Femur (tissue), 1 donor: ENCODE measurements around the gene LTBP4.
"Not testable (repeated sequence)": the region's sequence is repeated elsewhere in the genome, so short reads cannot be mapped to it uniquely, and the experiment has no call there.

Experiments
- DNase-seq: peaks from one replicate; pipeline ENCODE4 v3.0.0-alpha.2; 2017

LTBP4 gene

DNA sequence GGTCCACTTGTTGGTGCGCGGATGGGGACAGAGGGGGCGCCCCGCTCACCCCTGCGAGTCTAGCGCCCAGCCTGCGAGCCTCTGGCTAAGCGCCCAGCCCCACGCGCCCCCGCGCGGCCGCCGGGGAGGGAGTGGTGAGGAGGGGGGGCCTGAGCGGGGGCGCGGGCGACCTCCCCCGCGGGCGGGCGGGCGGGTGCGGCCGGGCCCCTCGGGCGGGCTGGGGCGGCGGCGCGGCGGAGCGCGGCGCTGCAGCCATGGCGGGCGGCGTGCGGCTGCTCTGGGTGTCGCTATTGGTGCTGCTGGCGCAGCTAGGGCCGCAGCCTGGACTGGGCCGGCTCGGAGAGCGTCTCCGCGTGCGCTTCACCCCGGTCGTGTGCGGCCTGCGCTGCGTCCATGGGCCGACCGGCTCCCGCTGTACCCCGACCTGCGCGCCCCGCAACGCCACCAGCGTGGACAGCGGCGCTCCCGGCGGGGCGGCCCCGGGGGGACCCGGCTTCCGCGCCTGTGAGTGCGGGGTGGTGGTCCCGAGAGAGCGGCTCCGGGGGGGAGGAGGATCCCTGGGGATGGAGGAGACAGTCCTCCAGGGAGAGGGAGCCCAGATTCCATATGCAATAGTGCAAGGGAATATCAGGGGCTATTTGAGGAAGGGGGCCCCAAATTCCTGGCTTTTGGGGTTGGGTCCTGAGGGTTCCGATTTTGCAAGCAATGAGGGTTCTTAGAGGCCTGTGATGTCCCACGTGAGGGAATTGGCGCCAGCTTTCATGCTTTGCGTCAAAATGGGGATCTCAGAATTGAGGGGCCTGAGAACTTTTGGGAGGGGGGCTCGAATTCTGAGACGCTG, at the start of gene LTBP4:
LTBP4 (plus strand) TSS at position 236 of the 841 bp plus-strand sequence; CDS start at position 255, 19 bp downstream.
- DNase-seq, result peak; percentile 73

- no peak for DNase-seq
These were observed 48.3 kb upstream of the LTBP4 start for GRCh38 chr19:40552848-40553247.

DNA sequence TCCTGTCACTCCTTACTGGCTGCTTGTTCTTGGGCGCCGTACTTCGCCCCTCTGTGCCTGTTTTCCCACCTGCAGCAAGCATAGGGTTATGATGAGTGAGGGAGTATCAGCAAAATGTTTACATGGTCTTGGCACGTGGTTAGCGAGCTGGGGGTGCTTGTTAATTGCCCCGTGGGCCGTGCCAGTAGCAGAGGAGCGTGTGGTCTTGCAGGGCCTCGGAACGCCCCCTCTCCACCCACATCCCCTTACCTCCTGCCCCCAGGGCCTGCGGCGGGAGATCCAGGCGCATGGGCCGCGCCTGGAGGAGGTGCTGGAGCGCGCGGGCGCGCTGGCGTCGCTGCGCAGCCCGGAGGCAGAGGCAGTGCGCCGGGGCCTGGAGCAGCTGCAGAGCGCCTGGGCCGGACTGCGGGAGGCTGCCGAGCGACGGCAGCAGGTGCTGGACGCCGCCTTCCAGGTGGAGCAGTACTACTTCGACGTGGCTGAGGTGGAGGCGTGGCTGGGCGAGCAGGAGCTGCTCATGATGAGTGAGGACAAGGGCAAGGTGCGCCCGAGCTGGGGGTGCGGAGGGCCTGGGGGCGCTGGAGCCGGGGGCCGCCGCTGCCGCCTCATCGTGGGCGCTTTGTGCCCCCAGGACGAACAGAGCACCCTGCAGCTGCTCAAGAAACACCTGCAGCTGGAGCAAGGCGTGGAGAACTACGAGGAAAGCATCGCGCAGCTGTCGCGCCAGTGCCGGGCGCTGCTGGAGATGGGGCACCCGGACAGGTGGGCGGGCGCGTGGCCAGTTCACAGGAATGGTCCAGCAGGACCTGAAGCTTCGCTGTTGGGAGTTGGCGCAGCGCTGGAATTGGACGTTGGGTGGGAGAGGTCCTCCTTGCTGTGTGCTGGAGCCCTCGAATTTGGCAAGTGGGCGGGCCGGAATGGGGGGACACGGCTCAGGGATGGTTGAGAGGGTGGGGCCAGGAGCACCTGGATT, 47.0 kb upstream of the LTBP4 start:
- no peak for DNase-seq

DNA sequence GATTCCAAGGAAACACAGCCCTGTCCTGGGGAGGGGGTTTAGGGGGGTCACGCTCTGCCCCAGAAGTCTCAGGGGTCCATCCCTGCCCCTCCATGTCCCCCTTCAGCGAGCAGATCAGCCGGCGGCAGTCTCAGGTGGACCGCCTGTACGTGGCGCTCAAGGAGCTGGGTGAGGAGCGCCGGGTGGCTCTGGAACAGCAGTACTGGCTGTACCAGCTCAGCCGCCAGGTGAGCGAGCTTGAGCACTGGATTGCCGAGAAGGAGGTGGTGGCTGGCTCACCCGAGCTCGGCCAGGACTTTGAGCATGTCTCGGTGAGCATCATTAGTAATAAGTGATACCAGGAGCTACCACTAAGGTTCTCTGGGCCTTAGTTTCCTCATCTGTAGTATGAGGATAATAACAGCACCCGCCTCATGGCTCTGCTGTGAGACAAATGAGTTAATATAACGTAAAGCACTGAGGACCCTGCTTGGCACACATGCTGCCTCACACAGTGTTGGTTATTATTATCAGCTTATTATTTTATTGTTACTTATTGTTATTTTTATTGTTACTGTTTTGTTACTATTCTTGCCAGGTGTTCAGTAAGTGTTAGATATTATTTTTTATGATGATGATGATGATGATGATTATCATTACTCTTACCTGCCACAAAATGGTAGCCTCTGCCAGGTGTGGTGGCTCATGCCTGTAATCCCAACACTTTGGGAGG, 45.0 kb upstream of the LTBP4 start:
- DNase-seq, result no peak

- no peak for DNase-seq
These were observed 44.1 kb upstream of the LTBP4 start for GRCh38 chr19:40556953-40557530.

DNA sequence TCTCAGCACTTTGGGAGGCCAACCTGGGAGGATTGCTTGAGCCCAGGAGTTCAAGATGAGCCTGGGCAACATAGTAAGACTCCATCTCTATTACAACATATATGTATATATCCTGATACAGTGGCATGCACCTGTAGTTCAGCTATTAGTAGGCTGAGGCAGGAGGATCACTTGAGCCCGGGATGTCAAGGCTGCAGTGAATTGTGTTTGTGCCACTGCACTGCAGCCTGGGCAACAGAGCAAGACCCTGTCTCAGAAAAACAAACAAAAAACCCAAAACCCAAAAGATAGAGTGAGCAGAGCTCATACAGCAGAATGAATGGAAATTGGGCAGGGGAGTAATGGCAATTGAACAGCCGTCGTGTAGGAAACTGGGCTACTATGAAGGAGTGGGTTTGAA, 41.8 kb upstream of the LTBP4 start:
- DNase-seq, result no peak

DNA sequence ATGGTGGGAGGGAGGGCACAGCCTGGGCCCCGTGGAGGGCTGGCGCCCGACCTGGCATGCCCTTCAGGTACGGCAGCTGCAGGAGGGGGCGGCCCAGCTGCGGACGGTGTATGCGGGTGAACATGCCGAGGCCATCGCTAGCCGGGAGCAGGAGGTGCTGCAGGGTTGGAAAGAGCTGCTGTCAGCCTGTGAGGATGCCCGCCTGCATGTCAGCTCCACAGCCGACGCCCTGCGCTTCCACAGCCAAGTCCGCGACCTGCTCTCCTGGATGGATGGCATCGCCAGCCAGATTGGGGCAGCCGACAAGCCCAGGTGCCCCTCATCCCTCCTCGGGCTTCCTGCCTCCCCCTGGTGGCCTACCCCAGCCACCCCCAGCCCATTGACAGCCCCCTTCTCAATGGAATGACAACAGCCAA, 41.1 kb upstream of the LTBP4 start:
- DNase-seq, result no peak

- no peak for DNase-seq
These were observed 39.2 kb upstream of the LTBP4 start for GRCh38 chr19:40561947-40562346.

- DNase-seq, result not testable (repeated sequence)
These were observed 36.6 kb upstream of the LTBP4 start for GRCh38 chr19:40564535-40564934.

- no peak for DNase-seq
These were observed 35.8 kb upstream of the LTBP4 start for GRCh38 chr19:40565355-40565754.

DNA sequence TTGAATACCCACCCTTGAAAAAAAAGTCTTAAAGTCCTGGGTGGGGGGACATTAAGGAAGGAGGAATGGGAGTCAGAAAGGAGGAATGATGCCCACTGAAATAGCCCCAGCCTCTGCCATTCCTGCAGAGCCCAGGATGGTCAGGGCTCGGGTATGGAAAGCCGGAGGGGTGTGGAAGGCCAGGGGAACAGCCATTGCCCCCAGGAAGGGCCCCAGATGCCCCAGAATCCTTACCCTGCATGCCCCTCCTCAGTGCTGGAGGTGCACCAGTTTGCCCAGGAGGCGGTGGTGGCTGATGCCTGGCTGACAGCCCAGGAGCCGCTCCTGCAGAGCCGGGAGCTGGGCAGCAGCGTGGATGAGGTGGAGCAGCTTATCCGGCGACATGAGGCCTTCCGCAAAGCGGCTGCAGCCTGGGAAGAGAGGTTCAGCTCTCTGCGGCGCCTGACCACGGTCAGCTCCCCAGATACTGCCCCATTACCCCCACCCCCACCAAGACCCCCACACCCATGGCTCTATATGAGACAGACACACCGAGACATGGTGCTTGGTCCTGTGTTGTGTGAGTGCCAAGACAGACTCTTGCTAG, 35.2 kb upstream of the LTBP4 start:
- no peak for DNase-seq

DNA sequence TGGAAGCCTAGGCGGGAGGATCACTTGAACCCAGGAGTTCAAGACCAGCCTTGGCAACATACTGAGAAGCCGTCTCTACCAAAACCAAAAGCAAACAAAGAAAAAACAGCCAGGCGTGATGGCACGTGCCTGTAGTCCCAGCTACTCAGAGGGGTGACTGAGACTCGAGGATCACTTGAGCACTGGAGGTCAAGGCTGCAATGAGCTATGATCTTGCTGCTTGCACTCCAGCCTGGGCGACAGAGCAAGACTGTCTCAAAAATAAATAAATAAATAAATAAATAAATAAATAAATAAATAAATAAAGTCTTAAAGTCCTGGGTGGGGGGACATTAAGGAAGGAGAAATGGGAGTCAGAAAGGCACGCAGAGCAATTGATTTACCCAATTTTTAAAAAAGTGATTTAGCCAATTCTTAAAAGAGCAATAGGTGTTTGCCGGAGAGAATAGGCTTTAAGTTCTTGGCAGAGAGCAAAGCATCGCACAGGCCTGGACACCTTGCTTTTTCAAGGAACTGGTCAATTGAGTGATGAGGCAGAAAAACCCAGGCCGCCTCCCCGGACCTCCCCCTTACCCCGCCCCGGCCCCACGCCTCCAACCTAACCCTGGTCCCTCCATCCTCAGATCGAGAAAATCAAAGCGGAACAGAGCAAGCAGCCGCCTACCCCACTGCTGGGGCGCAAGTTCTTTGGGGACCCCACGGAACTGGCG, 34.0 kb upstream of the LTBP4 start:
- no peak for DNase-seq

GRCh38 chr19:40567750-40568494, 33.2 kb upstream of the LTBP4 start:
- no peak for DNase-seq

- DNase-seq, result peak; percentile 97
These were observed 30.7 kb upstream of the LTBP4 start for GRCh38 chr19:40570313-40571004.

DNA sequence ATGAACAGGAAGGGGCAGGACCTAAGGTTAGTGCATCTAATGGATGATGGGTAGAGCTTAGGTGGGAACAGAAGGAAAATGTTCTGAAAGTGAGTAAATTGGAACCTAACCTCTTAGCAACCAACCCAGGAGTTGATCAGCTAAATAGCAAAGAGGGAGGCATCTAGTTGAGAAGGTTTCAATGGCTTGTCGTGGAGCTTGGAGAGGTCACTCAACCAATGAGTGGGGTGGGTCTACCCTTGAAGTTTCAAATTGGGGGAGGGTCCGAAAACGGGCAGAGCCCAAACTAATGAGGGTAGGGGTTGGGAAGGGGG, 30.2 kb upstream of the LTBP4 start:
- no peak for DNase-seq

DNA sequence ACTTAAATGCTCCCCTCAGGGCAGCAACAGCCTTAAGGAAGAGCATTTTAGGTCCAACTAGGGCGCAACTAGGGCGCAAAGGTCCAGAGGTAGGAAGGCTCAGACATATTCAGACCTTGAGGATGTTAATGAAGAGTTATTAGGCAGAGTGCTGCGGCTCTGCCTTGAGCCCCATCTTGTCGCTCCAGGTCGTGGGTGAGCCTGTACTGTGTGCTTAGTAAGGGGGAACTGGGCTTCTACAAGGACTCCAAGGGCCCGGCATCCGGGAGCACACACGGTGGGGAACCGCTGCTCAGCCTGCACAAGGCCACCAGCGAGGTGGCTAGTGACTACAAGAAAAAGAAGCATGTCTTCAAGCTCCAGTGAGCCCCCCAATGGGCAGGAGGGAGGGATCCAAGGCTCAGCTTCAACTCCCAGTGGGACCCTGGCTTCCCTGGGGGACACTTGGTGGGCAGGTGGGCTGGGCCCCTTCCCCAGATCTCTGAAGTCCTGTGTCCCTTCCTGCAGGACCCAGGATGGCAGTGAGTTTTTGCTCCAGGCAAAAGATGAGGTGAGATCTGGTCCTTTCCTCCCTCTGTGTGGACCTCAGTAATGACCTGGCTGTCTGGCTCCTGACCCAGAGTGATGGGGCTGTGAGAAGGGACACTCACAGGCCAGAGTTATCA, 29.2 kb upstream of the LTBP4 start:
- DNase-seq, result no peak

DNA sequence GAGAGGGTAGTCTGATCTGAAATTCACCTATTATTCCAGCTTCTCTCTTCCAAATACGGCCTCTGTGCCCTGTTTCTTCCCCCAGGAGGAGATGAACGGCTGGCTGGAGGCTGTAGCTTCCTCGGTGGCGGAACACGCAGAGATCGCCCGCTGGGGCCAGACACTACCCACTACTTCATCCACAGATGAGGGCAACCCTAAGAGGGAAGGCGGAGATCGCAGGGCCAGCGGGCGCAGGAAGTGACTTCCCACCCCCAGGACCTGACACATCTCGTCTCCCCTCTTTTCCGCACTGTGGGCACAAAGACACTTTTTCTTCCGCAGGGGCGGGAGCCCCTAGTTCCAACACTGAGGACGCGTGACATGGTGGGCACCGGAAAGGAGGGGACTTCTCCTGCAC, 25.8 kb upstream of the LTBP4 start:
- no peak for DNase-seq

- peak; percentile 50 for DNase-seq
These were observed 25.0 kb upstream of the LTBP4 start for GRCh38 chr19:40576151-40576584.

GRCh38 chr19:40576585-40577451, 24.4 kb upstream of the LTBP4 start, which contains the start of gene SHKBP1:
Gene SHKBP1 (plus strand): TSS chr19:40576873. CDS start chr19:40576900, 27 bp downstream.
- DNase-seq, result peak; percentile 97
